ENCODE measurements around the gene RRAGD.

RRAGD gene

DNA sequence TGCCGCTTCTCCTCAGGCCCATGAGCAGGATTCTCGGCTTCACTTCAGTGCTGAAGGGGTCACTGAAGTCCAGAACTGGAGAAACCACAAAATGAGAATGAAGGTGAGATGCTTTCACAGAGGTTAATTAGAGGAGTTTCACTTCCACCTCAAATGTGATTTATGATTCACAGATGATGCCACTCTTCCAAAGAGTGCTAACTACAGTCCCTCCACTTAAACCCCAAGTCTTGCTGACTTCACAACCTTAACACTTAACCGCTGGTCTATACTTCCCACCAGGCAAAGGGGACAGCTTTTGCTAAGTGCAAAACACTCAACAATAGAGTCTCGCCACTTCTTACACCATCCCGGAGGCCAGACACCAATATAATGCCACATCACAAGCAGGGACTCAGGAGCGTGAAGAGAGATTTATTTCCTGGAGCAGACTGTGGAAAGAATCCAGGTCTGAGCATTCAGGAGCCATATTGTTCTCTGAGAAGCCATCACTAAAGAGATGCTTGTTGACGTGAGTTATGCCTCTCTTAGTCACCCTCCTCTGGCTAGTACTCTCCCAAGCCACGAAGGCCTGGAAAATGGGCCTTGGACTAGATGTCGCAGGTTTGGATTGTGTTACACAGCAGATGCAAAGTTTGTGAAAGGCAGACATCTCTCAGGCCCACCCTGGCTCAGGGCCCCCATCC, 24.4 kb downstream of the RRAGD start:
- H3K4me3 ChIP-seq (ENCODE audit: low read depth, low read length): no peak overlapping the region

DNA sequence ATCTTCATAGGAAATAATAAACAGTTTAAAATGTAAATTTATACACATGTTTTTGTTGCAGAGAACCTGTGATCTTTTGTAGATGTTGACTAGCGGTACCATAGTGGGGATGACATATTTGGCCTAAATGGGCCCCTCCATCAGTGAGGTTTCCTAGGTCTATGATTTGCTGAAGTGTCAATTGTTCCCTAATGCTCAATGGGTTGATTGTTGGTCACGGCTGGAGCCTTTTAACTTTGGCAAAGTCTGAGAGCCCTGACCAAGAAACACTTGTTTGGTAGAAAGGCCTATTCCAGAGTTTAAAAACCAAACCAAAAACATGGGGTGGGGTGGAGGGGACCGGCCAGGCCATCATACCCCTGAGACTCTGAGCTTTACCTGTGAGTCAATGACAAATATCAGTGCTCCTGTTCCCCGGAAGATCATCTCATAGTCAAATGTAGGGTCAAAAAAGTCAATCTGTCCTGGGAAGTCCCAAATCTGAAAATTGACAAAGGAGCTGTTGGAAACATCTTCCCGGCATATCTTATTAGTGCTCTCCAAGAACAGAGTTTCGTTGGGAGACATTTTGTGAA, 25.1 kb downstream of the RRAGD start:
- Histone ChIP-seq H3K9ac (ENCODE audit: low read depth, low read length) (no peak overlapping the region), H3K27me3 (ENCODE audit: control insufficient read depth, insufficient read depth, low read length) (no peaks in the 10 kb centered on the region), H3K9me3 (ENCODE audit: control insufficient read depth, insufficient read depth, low read length) (no peaks in the 10 kb centered on the region), H3K36me3 (ENCODE audit: control insufficient read depth, insufficient read depth, low read length) (peaks cover 5% of the 10 kb centered on the region), H3K4me1 (ENCODE audit: control insufficient read depth, insufficient read depth, low read length) (peaks cover 7% of the 10 kb centered on the region), H3K4me3 (ENCODE audit: low read depth, low read length) (no peak overlapping the region)

More for the DNA sequence above, 24.4 kb downstream of the RRAGD start:
- Histone ChIP-seq H3K9ac (ENCODE audit: low read depth, low read length) (no peak overlapping the region), H3K9me3 (ENCODE audit: control insufficient read depth, insufficient read depth, low read length) (no peaks in the 10 kb centered on the region), H3K27me3 (ENCODE audit: control insufficient read depth, insufficient read depth, low read length) (no peaks in the 10 kb centered on the region), H3K36me3 (ENCODE audit: control insufficient read depth, insufficient read depth, low read length) (peaks cover 5% of the 10 kb centered on the region), H3K4me1 (ENCODE audit: control insufficient read depth, insufficient read depth, low read length) (peaks cover 7% of the 10 kb centered on the region)

- peaks cover 7% of the 10 kb centered on the region for H3K4me1 ChIP-seq (ENCODE audit: control insufficient read depth, insufficient read depth, low read length)
- no peak overlapping the region for H3K4me3 ChIP-seq (ENCODE audit: low read depth, low read length)
- peaks cover 5% of the 10 kb centered on the region for H3K36me3 ChIP-seq (ENCODE audit: control insufficient read depth, insufficient read depth, low read length)
- no peaks in the 10 kb centered on the region for H3K27me3 ChIP-seq (ENCODE audit: control insufficient read depth, insufficient read depth, low read length)
- no peaks in the 10 kb centered on the region for H3K9me3 ChIP-seq (ENCODE audit: control insufficient read depth, insufficient read depth, low read length)
- H3K9ac ChIP-seq (ENCODE audit: low read depth, low read length): no peak overlapping the region
These were observed 26.2 kb downstream of the RRAGD start for GRCh38 chr6:89385846-89386245.

GRCh38 chr6:89385156-89385667, 26.9 kb downstream of the RRAGD start:
- Histone ChIP-seq H3K36me3 (ENCODE audit: control insufficient read depth, insufficient read depth, low read length) (peaks cover 5% of the 10 kb centered on the region), H3K9me3 (ENCODE audit: control insufficient read depth, insufficient read depth, low read length) (no peaks in the 10 kb centered on the region), H3K4me1 (ENCODE audit: control insufficient read depth, insufficient read depth, low read length) (peaks cover 7% of the 10 kb centered on the region), H3K9ac (ENCODE audit: low read depth, low read length) (no peak overlapping the region), H3K4me3 (ENCODE audit: low read depth, low read length) (no peak overlapping the region), H3K27me3 (ENCODE audit: control insufficient read depth, insufficient read depth, low read length) (no peaks in the 10 kb centered on the region)

GRCh38 chr6:89381031-89381430, 31.0 kb downstream of the RRAGD start:
- H3K9me3 ChIP-seq (ENCODE audit: control insufficient read depth, insufficient read depth, low read length): no peaks in the 10 kb centered on the region
- H3K27me3 ChIP-seq (ENCODE audit: control insufficient read depth, insufficient read depth, low read length): no peaks in the 10 kb centered on the region
- H3K4me3 ChIP-seq (ENCODE audit: low read depth, low read length): no peak overlapping the region
- no peak overlapping the region for H3K9ac ChIP-seq (ENCODE audit: low read depth, low read length)
- peaks cover 7% of the 10 kb centered on the region for H3K4me1 ChIP-seq (ENCODE audit: control insufficient read depth, insufficient read depth, low read length)
- peaks cover 5% of the 10 kb centered on the region for H3K36me3 ChIP-seq (ENCODE audit: control insufficient read depth, insufficient read depth, low read length)

DNA sequence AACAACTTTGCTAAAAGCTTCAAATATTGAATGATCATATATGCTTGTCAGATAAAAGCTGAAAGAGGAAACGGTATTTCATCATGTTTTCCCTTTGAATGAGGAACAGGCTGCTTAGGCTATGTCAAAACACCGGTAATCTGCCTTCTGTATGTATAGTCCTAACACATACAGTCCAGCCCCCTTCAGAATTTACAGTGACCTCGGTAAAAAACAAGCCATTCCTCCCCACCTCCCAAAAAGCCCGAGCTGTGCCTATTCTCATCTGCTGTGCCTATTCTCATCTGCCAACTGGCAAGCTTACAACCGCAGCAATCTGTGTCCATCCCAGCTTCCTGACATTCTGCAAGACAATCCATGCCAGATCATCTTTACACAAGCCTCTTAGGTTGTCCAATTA, 32.8 kb downstream of the RRAGD start:
- no peaks in the 10 kb centered on the region for H3K36me3 ChIP-seq (ENCODE audit: control insufficient read depth, insufficient read depth, low read length)
- no peak overlapping the region for H3K4me3 ChIP-seq (ENCODE audit: low read depth, low read length)
- no peak overlapping the region for H3K9ac ChIP-seq (ENCODE audit: low read depth, low read length)
- H3K9me3 ChIP-seq (ENCODE audit: control insufficient read depth, insufficient read depth, low read length): no peaks in the 10 kb centered on the region
- peaks cover 7% of the 10 kb centered on the region for H3K4me1 ChIP-seq (ENCODE audit: control insufficient read depth, insufficient read depth, low read length)
- H3K27me3 ChIP-seq (ENCODE audit: control insufficient read depth, insufficient read depth, low read length): no peaks in the 10 kb centered on the region

DNA sequence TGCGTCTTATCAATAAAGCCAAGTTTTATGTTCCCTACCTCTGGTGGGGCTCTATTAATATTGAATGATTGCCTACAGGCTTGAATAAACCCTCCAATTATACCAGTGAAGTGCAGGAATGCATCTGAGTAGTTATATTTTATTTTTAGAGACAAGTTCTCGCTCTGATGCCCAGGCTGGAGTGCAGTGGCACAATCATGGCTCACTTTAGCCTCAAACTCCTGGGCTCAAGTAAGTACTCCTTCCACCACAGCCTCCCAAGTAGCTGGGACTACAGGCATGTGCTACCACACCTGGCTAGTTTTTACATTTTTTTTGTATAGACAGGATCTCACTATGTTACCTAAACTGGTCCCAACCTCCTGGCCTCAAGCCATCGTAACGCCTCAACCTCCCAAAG, 33.4 kb downstream of the RRAGD start:
- Histone ChIP-seq H3K9ac (ENCODE audit: low read depth, low read length) (no peak overlapping the region), H3K4me3 (ENCODE audit: low read depth, low read length) (no peak overlapping the region), H3K36me3 (ENCODE audit: control insufficient read depth, insufficient read depth, low read length) (no peaks in the 10 kb centered on the region), H3K27me3 (ENCODE audit: control insufficient read depth, insufficient read depth, low read length) (no peaks in the 10 kb centered on the region), H3K4me1 (ENCODE audit: control insufficient read depth, insufficient read depth, low read length) (peaks cover 7% of the 10 kb centered on the region), H3K9me3 (ENCODE audit: control insufficient read depth, insufficient read depth, low read length) (no peaks in the 10 kb centered on the region)

DNA sequence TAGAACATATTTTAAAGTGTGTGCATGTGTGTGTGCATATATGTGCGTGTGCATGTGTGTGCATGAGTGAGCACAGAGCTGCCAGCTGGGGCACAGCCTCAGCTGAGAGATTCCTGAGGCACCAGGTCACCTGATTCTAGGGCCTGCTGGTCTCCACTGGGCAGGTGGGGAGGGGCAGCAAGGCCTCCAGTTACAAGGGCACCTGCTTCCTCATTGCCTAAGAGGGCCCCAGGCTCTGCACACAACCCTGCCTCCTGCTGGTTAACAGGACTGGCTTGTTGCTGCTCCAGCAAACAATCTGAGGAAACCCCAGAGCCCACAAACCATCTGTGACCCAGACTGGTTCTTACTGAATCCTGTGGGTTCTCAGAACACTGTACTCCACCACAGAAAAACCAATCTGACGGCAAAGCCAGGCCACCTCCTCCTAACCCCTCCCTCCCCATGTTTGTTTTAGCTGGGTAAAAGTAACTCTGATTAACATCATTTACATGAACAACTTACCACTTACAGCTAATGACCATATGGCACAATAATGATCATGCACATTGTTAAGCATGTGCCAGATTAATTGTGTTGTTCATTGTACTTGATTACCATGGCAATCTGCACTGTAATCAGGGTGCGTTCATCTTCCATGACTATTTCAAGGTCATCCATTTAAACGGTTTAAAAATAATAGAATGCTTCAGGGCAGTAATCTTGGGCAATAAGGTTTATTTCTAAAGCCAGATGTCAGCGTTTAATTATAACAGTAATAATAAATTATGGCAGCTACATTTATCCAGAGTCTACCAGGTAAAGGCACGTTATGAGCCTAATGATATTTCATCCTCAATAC, 36.4 kb downstream of the RRAGD start:
- no peaks in the 10 kb centered on the region for H3K27me3 ChIP-seq (ENCODE audit: control insufficient read depth, insufficient read depth, low read length)
- no peaks in the 10 kb centered on the region for H3K36me3 ChIP-seq (ENCODE audit: control insufficient read depth, insufficient read depth, low read length)
- H3K4me3 ChIP-seq (ENCODE audit: low read depth, low read length): no peak overlapping the region
- H3K4me1 ChIP-seq (ENCODE audit: control insufficient read depth, insufficient read depth, low read length): peaks cover 7% of the 10 kb centered on the region
- H3K9me3 ChIP-seq (ENCODE audit: control insufficient read depth, insufficient read depth, low read length): no peaks in the 10 kb centered on the region
- H3K9ac ChIP-seq (ENCODE audit: low read depth, low read length): no peak overlapping the region

DNA sequence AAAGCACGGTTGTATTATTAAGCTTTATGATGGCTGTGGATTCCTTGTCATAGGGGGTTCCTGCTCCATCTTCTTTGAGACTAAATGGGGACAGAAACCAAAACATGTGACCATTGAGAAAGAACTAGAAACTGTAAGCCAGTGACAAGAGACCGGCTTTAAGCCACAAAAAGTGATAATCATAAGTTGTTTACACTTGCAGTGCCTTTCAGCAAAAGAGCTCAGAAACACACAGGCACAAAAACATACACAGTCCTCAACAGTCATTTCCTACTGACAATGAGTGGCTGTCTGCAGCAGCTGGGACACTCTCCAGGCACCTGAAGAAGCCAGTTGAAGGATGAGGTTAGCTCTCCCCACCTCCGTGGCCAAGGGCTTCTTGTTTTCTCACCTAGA, 39.6 kb downstream of the RRAGD start:
- Histone ChIP-seq H3K4me1 (ENCODE audit: control insufficient read depth, insufficient read depth, low read length) (peaks cover 7% of the 10 kb centered on the region), H3K36me3 (ENCODE audit: control insufficient read depth, insufficient read depth, low read length) (no peaks in the 10 kb centered on the region), H3K9ac (ENCODE audit: low read depth, low read length) (no peak overlapping the region), H3K9me3 (ENCODE audit: control insufficient read depth, insufficient read depth, low read length) (no peaks in the 10 kb centered on the region), H3K27me3 (ENCODE audit: control insufficient read depth, insufficient read depth, low read length) (no peaks in the 10 kb centered on the region), H3K4me3 (ENCODE audit: low read depth, low read length) (no peak overlapping the region)

DNA sequence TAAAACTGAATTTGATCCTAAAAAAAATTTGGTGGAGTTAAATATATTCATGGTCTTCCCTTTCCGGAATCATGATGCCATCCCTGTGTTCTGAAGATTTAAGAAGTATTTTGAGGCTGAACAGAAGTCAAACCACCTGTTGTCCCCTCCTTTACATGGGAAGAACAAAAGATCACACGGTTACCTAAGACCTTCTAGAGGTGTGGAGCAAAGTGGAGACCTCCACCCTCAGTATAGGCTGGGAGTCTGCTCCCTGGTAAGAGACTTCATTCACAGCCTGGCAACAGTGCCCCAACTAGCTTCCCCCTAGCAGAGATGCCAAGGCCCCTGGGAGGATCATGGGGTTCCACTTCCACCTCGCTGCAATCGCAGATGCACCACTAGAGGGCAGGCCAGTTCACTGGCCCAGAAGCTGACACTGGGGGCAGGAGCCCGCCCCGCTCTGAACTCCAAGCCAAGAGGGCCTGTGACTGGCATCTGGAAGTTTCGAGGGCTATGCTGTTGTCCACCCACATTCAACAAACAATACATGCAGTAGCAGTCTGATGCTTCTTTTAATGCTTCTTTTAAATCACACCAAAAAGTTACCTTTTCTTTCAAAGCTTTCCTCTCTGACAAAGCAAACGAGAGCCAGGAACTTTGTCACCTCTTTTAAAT, 40.1 kb downstream of the RRAGD start:
- Histone ChIP-seq H3K9ac (ENCODE audit: low read depth, low read length) (no peak overlapping the region), H3K4me1 (ENCODE audit: control insufficient read depth, insufficient read depth, low read length) (peaks cover 7% of the 10 kb centered on the region), H3K9me3 (ENCODE audit: control insufficient read depth, insufficient read depth, low read length) (no peaks in the 10 kb centered on the region)

GRCh38 chr6:89368999-89369398, 43.1 kb downstream of the RRAGD start:
- no peak overlapping the region for H3K4me3 ChIP-seq (ENCODE audit: low read depth, low read length)
- H3K36me3 ChIP-seq (ENCODE audit: control insufficient read depth, insufficient read depth, low read length): no peaks in the 10 kb centered on the region

More for the DNA sequence above, 40.1 kb downstream of the RRAGD start:
- H3K27me3 ChIP-seq (ENCODE audit: control insufficient read depth, insufficient read depth, low read length): no peaks in the 10 kb centered on the region
- H3K4me3 ChIP-seq (ENCODE audit: low read depth, low read length): no peak overlapping the region
- no peaks in the 10 kb centered on the region for H3K36me3 ChIP-seq (ENCODE audit: control insufficient read depth, insufficient read depth, low read length)

More at GRCh38 chr6:89368999-89369398, 43.1 kb downstream of the RRAGD start:
- Histone ChIP-seq H3K27me3 (ENCODE audit: control insufficient read depth, insufficient read depth, low read length) (no peaks in the 10 kb centered on the region), H3K9me3 (ENCODE audit: control insufficient read depth, insufficient read depth, low read length) (no peaks in the 10 kb centered on the region), H3K9ac (ENCODE audit: low read depth, low read length) (no peak overlapping the region), H3K4me1 (ENCODE audit: control insufficient read depth, insufficient read depth, low read length) (no peaks in the 10 kb centered on the region)

All from iPS-15b (cell line).